ENCODE results near the gene UXS1.
A peak's percentile ranks its signal among the peaks of the same experiment; 100 is the strongest.
"Not testable (repeated sequence)": the region's sequence is repeated elsewhere in the genome, so short reads cannot be mapped to it uniquely, and the experiment has no call there.

Gene UXS1

GRCh38 chr2:106208874-106209273 lies 14.8 kb upstream of the UXS1 start:
- POLR2A ChIA-PET = no interaction called here
- no peak overlapping the region for H3K4me3 ChIP-seq (ENCODE audit: low read depth, low read length)
- DNase-seq (ENCODE audit: low read depth, low spot score) = no peak
- CTCF ChIA-PET = interaction anchor here (0.9 kb wide), 1 partner anchor 99 kb away, joined by 3 read pairs; no protein-coding TSS in a partner anchor
- no peak for TF ChIP-seq CTCF (IDR thresholded peaks at IDR 0.05; ENCODE audit: insufficient read depth, low read length, missing control alignments)

GRCh38 chr2:106208399-106208798 lies 14.3 kb upstream of the UXS1 start:
- TF ChIP-seq CTCF (IDR thresholded peaks at IDR 0.05; ENCODE audit: insufficient read depth, low read length, missing control alignments) = no peak
- no peak for DNase-seq (ENCODE audit: low read depth, low spot score)
- ChIA-PET POLR2A (no interaction called here), CTCF (interaction anchor here (0.9 kb wide), 1 partner anchor 99 kb away, joined by 3 read pairs; no protein-coding TSS in a partner anchor)
- no peak overlapping the region for H3K4me3 ChIP-seq (ENCODE audit: low read depth, low read length)

- H3K4me3 ChIP-seq (ENCODE audit: low read depth, low read length) = no peak overlapping the region
- CTCF ChIA-PET = no interaction called here
- POLR2A ChIA-PET = no interaction called here
- DNase-seq (ENCODE audit: low read depth, low spot score) = no peak
- no peak for TF ChIP-seq CTCF (IDR thresholded peaks at IDR 0.05; ENCODE audit: insufficient read depth, low read length, missing control alignments)
Measured at GRCh38 chr2:106207246-106207645, 13.1 kb upstream of the UXS1 start.

- DNase-seq (ENCODE audit: low read depth, low spot score) = no peak
- POLR2A ChIA-PET = no interaction called here
- no peak overlapping the region for H3K4me3 ChIP-seq (ENCODE audit: low read depth, low read length)
- CTCF ChIA-PET = no interaction called here
- no peak for TF ChIP-seq CTCF (IDR thresholded peaks at IDR 0.05; ENCODE audit: insufficient read depth, low read length, missing control alignments)
Measured at GRCh38 chr2:106205488-106205887, 11.4 kb upstream of the UXS1 start.

GRCh38 chr2:106204551-106204950 lies 10.4 kb upstream of the UXS1 start:
- H3K4me3 ChIP-seq (ENCODE audit: low read depth, low read length); DNase-seq (ENCODE audit: low read depth, low spot score); CTCF ChIA-PET; POLR2A ChIA-PET: not testable (repeated sequence)

- POLR2A ChIA-PET = no interaction called here
- no peak for DNase-seq (ENCODE audit: low read depth, low spot score)
- no peak overlapping the region for H3K4me3 ChIP-seq (ENCODE audit: low read depth, low read length)
- CTCF ChIA-PET = no interaction called here
- TF ChIP-seq CTCF (IDR thresholded peaks at IDR 0.05; ENCODE audit: insufficient read depth, low read length, missing control alignments) = no peak
Measured at GRCh38 chr2:106201661-106202060, 7.6 kb upstream of the UXS1 start.

GRCh38 chr2:106197878-106198277 lies 3.8 kb upstream of the UXS1 start:
- peak; percentile 95 for DNase-seq (ENCODE audit: low read depth, low spot score)

More at GRCh38 chr2:106197878-106198277, 3.8 kb upstream of the UXS1 start:
- ChIA-PET POLR2A (no interaction called here), CTCF (interaction anchor here (1.4 kb wide), 1 partner anchor 384 kb away, joined by 4 read pairs; no protein-coding TSS in a partner anchor)
- no peak overlapping the region for H3K4me3 ChIP-seq (ENCODE audit: low read depth, low read length)
- no peak for TF ChIP-seq CTCF (IDR thresholded peaks at IDR 0.05; ENCODE audit: insufficient read depth, low read length, missing control alignments)
